Measurements from ENCODE around the gene CREB3L4. TPM values are rescaled to one million over a fixed set of nuclear protein-coding genes. Genes with fewer than 3 reads are reported as not detected.

CREB3L4 gene
- total and polyA plus RNA-seq, 2 of the 4 experiments (the other 2 are of a cell fraction) = 6.5 to 9.8 TPM

GRCh38 chr1:153967107-153967999 is at the start of gene CREB3L4 (continued):
- peak; percentile 60 for TF ChIP-seq CTCF (conservative IDR thresholded peaks at IDR 0.05; ENCODE audit: low read depth, low read length)
- TF ChIP-seq POLR2A (IDR thresholded peaks at IDR 0.05; ENCODE audit: low read depth, low read length) = peak; percentile 66; the same call in 1 of the 2 replicates
- TF ChIP-seq MXI1 (IDR thresholded peaks at IDR 0.05; ENCODE audit: borderline replicate concordance, low read depth, low read length) = peak; percentile 90
- TF ChIP-seq RCOR1 (IDR thresholded peaks at IDR 0.05; ENCODE audit: insufficient replicate concordance, low read length) = no peak
- no peak for TF ChIP-seq ELK1 (IDR thresholded peaks at IDR 0.05; ENCODE audit: borderline replicate concordance, low read depth, low read length)
- TF ChIP-seq BHLHE40 (IDR thresholded peaks at IDR 0.05; ENCODE audit: low read depth, low read length) = peak; percentile 56; the same call in 1 of the 2 replicates
